G401 (cell line): ENCODE measurements around the gene RBM12. TPM values are rescaled to one million over a fixed set of nuclear protein-coding genes. Genes with fewer than 3 reads are reported as not detected.
A peak's percentile ranks its signal among the peaks of the same experiment; 100 is the strongest.

ENCODE experiments used
- DNase-seq: peaks from one replicate; pipeline ENCODE4 v3.0.0-alpha.2; 2015; ENCODE audit warnings: low spot score
- in situ Hi-C: cut with HindIII; loops from 2 replicates; pipeline ENCODE4 v1.10.0; 2016; ENCODE audit warnings: low sequenced_read_pairs, mixed read lengths
- total RNA-seq: library from RNA; depleted of rRNA; stranded (reverse); fragments of >200 nt; shearing (Covaris generic); gene quantifications from 2 replicates; pipeline ENCODE4 v1.2.3, GENCODE V29; 2014

Gene RBM12
- total RNA-seq, 1 experiment from 2014 or later = 80.0 TPM

DNA sequence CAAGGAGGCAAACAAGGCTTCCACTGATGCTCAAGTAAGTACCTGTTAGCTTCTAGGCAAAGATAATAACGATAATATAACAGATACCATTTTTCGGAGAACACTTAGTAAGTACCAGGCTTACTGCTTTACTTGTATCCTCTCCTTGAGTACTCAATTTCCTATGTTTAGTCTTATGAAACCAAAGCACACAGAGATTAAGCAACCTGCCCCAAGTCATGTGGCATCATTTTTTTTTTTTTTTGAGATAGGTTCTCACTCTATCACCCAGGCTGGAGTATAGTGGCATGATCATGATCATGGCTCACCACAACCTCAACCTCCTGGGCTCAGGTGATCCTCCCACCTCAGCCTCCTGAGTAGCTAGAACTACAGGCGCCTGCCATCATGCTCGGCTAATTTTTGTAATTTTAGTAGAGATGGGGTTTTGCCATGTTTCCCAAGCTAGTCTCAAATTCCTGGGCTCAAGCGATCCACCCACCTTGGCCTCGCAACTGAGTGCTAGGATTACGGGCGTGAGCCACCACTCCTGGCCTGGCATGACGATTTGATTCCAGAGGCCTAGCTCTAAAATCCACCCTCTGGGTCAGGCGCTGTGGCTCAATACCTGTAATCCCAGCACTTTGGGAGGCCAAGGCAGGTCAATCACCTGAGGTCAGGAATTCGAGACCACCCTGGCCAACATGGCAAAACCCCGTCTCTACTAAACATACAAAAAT, 35.1 kb downstream of the RBM12 start:
- no peak for DNase-seq
- in situ Hi-C loops = no loop called here

DNA sequence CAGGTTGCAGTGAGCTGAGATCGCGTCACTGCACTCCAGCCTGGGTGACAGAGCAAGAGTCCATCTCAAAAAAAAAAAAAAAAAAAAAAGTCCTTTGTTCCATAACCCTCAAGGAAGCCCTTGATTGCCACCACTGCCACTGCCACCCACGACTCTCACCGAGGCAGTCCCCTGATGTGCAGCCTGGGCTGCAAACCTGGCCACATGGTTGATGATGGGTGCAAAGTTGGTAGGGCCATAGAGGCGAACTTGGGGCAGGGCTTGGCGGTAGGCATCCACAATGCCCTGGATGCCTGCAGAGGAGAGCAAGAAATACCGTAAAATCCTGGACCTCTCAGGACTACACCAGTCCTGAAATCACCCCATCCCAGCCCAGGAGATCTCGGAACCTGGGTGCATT, 37.6 kb downstream of the RBM12 start:
- in situ Hi-C loops = no loop called here
- no peak for DNase-seq

DNA sequence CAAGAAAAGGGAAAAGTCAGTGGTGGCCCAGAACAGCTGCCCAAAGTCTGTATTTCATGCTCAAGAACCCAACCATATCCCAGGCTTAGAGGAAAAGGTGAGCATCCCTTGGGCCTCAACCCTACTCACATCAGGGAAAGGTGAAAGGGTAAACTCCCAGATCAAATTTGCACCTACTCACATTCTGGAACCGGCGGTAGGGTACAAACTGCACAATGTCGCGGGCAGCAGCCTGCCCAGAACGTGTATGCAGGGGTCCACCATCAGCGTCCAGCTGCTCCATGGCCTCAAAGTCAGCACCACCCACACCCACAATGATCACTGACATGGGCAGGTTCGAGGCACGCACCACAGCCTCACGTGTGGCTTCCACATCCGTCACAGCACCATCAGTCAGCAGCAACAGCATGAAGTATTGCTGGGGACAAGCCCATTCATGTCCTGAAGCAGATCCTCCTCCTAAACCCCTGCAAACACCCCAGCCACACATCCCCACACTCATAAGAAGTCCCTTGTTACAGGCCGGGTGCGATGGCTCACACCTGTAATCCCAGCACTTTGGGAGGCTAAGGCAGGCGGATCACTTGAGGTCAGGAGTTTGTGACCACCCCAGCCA, 38.2 kb downstream of the RBM12 start:
- in situ Hi-C loops = no loop called here
- no peak for DNase-seq

DNA sequence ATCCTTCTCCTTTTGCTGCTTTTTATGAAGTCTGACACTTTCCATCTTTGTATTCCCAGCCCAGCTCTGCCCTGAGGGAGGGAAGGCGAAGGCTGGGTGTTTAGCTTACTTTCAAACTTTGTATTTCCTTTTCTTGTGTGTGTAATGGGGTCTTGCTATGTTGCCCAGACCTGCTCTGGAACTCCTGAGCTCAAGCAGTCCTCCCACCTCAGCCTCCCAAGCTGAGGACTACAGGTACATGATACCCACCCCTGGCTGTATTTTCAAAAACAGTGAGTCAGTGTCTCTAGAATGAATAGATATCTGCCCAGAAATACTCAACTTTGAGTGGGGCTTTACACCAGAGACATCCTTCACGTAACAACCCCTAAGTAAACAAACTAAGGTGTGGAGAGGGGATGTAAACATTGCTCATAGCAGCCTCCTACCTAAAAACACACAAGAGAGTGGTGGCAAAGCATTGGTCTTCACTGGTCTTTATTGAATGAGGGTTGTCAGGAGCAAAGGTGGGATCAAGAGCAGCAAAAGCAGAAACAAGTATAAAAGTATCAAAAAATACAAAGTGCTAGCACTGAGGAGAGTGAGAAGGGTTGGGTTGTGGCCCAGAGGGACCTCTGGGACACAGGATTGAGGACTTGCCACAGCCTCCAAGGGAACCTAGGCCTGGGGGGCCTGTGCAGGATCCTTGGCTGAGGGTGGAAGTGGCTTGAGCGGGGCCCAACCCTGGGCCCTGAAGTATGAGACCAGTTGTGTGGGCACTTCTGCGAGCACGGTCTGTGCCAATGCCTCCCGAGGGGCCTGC, 38.9 kb downstream of the RBM12 start:
- in situ Hi-C loops = no loop called here
- no peak for DNase-seq

DNA sequence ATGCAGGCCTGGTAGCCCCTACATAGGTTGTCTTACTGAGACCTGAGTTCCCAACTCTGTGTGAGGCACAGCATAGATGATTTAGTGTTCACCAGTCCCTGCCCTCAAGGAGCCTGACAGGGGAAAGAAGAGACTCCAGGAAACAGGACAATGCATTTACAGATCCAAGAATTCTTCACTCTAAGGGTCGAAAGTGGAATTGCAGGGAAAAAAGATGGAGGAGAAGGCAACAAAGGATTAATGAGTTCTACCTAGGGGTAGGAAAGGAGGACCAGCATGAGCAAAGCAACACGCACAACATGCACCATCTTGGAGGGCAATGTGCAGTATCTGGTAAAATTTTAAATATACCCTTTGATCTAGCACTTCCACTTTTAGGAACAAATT, 43.1 kb downstream of the RBM12 start:
- DNase-seq = no peak
- in situ Hi-C loops = no loop called here

DNA sequence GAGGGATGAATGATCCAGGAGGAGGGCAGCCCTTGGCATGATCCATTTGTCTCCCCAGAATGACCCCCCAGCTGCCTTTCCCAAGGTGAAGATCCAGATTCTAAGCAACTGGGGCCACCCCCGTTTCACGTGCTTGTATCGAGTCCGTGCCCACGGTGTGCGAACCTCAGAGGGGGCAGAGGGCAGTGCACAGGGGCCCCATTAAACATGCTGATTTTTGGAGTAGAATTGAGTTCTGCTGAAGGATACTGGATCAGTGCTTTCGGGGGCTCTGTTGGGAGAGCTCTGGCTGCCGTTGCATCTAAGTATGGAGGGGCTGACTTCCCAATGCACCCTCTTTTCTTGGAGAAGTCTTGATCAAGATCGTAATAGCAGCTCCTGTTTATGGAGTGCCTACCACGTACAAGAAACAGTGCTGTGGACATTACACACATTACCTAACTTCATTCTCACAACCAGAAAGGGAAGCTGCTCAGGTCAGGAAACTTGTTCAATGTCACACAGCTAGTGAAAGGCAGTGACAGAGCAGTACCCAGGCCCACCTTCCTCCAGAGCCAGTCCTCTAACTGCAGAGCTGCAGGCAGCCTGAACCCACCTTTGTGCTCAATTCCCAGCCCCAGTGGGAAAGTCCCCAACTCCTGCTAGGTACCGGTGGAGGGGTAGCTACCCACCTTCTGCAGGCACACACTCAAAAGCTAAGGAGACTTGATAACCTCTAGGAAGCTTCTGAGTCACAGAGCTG, 43.7 kb downstream of the RBM12 start:
- in situ Hi-C loops = no loop called here
- DNase-seq = no peak

DNA sequence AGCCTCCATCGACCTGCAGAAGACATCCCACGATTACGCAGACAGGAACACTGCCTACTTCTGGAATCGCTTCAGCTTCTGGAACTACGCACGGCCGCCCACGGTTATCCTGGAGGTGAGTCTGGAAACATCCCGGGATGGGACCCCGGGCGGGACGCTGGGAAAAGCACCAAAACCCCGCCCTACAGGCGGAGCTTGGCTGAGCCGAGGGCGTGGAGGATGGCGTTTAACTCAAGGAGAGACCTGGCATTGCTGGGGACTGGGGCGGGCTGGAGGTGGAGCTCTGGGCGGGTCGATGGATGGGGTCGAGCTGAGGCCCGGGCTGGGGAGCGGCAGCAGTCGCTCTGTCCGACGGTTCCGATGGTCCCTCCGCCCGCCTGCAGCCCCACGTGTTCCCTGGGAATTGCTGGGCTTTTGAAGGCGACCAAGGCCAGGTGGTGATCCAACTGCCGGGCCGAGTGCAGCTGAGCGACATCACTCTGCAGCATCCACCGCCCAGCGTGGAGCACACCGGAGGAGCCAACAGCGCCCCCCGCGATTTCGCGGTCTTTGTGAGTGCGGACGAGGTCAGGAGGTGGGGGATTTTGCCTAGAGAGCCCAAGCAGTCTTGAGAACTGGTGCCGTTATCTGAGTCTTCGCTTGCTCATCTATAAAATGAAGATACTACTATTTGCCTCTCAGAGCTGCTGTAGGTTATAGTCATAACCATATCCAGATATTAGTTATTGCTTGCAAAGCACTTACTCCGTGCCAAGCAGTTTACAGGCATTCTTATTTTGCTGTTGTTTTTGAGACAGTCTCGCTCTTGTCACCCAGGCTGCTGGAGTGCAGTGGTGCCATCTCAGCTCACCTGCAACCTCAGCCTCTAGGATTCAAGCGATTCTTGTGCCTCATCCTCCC, 45.3 kb downstream of the RBM12 start:
- in situ Hi-C loops = no loop called here
- DNase-seq = peak; percentile 80

DNA sequence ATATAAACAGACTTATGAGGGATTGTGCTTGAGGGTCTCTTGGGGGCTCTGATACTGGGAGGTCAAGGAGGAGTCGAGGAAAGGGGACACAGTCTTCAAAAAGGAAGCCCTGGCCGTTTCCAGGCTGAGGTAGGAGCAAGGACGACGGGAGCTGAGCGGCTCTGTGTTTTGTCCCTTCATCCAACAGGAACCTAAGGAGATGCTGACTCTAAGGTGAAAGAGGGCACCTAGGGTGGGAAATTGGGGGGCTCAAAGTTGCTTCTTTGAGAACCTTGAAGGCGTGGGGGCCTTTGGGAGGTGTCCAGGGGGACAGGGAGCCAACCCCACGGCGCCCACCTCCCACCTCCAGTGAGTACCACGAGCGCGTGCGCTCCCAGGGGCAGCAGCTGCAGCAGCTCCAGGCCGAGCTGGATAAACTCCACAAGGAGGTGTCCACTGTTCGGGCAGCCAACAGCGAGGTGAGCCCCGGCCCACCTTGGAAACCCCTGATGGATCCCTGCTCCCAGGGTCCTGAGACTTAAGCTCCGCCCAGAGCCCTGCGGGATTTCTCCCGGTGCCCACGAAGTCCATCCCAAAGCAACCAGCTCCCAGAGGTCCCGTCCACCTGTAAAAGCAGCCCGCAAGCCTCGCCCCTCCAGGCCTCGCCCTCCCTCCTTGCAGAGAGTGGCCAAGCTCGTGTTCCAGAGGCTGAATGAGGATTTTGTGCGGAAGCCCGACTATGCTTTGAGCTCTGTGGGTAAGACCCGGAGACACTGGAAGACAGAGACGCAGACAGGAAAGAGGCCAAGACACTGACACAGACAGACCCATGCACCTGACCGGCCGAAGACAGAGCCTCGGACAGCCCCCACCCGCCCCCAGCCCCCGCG, 46.2 kb downstream of the RBM12 start:
- DNase-seq = peak; percentile 41
- in situ Hi-C loops = no loop called here

DNA sequence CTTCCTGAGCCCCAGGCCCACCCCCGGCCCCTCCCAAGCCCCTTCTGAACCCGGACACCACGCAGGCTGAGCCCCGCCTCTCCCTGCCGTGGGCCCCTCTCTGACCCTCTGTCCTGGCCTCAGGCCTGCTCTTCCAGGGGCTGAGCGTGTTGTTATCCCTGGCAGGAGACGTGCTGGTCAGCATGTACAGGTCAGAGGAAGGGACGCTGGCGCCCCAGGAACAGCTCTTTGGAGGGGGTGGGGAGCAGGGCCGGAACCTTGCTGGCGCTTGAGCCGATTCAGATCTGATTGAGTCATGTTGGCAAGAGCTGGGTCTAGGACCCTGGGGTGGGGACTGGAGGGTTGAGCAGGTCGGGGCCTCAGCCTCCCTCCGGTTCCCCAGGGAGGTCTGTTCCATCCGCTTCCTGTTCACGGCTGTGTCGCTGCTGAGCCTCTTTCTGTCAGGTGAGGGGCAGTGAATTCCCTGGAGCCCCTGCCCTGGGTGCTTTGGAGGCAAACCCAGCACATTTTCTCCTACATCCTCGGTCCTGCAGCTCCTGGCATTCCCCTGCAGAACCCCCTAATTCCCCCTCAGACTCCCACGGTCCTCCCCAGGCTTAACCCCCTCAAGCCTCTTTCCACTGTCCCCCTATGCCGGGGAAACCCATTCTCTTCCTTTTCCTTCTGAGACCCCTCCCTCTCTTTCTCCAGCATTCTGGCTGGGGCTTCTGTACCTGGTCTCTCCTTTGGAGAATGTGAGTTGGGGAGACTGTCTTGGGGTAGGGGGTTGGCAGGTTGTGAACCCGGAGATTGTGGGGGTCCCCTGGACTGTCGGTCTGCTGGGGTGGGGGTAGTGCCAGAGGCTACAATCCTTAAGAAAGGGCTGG, 47.1 kb downstream of the RBM12 start:
- DNase-seq = peak; percentile 54
- in situ Hi-C loops = no loop called here

DNA sequence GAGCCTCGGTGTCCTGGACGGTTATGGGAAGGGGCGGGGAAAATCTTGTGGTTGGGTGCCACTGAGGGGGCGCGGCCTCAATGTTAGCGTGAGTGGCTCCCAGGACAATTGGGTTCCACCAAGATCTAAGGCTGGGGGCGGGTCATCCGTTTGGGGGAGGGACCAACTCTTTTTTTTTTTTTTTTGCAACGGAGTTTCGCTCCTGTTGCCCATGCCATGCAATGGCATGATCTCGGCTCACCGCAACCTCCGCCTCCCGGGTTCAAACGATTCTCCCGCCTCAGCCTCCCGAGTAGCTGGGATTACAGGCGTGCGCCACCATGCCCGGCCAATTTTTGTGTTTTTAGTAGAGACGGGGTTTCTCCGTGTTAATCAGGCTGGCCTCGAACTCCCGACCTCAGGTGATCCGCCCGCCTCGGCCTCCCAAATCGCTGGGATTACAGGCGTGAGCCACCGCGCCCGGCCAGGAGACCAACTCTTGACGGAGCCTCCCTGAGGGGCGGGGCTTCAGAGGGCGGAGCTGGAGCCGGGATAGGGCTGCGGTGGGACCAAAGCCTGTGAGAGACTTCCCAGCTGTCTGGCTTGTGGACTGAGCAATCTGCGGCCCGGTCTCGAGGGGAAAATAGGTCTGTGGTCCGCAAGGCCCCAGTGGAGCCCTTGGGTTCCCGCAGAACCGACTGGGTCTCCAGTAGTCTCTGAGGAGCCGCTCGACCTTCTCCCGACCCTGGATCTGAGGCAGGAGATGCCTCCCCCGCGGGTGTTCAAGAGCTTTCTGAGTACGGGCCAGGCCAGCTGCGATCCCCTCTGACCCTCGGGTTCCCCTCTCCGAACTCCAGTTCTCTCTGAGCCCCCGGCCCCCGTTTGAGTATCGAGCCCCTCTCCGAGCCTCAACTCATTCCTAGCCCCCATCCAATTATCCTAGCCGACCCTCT, 48.0 kb downstream of the RBM12 start:
- in situ Hi-C loops = no loop called here
- peak; percentile 94 for DNase-seq

DNA sequence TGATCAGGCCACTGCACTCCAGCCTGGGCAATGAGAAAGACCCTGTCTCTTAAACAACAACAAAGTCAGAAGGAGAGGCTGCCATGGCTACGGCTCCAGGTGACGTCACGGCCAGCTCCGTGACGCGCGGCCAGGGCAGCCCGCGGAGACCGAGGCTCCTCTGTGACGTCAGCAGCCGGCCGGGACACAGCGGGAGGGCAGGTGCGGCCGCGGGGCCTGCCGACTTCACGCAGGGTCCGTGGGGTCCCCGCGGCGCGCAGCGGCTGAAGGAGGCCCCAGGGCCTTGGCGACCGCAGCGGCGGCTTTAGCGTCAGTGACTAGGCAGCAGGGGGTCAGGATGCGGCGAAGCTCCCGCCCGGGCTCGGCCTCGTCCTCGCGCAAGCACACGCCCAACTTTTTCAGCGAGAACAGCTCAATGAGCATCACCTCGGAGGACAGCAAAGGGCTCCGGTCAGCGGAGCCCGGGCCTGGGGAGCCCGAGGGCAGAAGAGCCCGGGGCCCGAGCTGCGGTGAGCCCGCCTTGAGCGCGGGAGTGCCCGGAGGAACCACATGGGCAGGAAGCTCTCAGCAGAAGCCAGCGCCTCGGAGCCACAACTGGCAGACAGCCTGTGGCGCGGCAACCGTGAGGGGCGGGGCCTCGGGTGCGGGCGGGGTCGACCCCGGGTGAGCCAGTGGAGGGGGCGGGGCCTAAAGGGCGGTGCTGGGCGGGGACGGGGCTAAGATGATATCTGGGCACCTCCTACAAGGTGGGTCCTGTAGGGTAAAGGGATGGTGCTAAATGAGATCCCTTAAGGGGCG, 48.8 kb downstream of the RBM12 start, which contains the start of gene SPAG4:
Gene SPAG4 (plus strand): TSS at position 163 of the 798 bp plus-strand sequence. CDS start 175 bp downstream, at position 338.
- in situ Hi-C loops = no loop called here
- no peak for DNase-seq

DNA sequence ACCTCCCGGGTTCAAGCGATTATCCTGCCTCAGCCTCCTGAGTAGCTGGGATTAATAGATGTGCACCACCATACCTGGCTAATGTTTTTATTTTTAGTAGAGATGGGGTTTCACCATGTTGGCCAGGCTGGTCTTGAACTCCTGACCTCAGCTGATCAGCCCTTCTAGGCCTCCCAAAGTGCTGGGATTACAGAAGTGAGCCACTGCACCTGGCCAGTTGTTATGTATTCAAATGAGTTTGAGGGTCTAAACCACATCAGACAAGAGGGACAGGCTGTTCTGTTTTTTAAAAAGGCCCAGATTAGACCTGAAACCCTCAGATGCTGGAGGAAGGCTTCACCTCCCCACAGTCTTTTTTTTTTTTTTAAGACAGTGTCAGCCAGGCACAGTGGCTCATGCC, 53.2 kb downstream of the RBM12 start:
- in situ Hi-C loops = no loop called here
- DNase-seq = no peak

DNA sequence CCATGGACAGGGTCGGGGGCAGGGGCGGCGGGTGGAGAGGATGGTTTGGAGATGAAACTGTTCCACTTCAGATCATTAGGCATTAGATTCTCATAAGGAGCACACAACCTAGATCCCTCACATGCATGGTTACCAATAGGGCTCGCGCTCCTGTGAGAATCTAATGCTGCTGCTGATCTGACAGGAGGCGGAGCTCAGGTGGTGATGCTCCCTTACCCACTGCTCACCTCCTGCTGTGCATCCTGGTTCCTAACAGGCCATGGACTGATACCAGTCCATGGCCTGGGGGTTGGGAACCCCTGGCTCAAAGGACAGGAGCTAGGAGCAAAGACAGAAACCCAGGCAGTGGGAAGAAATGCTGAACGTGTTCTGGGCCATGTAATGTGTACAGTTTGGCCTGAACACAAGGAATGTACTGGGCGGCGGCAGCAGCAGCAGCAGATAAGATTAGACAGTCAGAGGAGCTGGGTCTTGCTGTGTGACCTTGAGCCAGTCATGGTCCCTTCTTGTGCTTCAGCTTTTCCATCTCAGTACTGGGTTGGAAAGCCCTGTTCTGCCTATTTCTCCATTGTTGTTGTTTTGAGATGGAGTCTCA, 53.8 kb downstream of the RBM12 start:
- no peak for DNase-seq
- in situ Hi-C loops = no loop called here

DNA sequence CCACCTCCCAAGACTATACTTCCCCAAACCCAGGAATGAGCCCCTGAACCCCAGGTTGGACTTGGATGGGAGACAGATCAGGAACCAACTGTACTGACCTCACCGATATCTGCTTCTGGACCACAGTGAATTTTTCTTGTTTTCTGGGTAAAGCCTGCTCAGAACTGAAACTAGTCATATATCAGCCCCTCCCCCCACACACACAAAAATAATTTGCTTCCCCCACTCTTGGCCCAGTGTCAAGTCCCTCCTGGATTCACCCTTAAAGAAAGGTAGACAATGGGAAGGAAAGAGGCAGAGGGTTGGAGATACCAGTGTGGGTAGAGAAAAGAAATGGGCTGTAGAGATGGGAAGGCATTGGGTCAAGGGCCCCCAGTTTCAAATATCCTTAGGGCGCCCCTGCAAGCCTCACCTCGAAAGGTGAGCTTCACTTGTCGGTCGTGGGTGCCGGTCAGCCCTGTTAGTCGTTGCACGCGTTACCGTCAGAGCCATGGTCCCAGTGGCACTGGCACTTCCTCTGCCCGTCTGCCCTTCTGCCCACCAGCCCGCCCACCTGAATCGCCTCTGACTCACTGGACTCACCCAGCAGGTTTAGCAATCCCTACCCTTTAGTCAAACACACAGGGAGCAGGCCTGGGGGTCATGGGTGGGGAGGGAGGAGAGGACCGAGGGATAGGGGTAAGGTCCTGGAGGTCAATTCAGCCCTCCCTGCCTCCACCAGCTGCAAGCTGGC, 57.5 kb downstream of the RBM12 start:
- in situ Hi-C loops = no loop called here
- no peak for DNase-seq
